ENCODE results near the gene REG4.

DNA sequence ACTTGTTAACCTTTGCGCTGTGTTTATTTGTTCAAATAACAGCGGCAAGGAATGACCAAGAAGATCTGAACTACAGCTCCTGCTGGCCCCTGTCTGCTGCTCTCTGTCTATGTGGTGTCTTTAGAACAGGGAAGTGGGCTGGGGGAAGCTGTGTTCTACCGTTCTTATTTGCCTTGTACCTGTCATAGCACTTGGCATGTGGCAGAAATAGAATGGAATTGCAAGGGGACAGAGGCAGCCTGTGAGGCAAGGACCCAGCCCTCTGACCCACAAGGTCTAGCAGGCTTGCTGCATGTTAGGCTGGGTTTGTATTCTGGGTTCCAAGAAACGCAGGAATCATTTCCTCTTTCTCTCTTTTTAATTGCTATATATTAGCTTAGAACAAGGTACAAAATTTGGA is 63.2 kb downstream of the REG4 start:
- no peak for TF ChIP-seq RARB (CRISPR knock-in tag; IDR thresholded peaks at IDR 0.05)
- TF ChIP-seq ESRRG (CRISPR knock-in tag; IDR thresholded peaks at IDR 0.05) = no peak
- TF ChIP-seq, protein P1, sequence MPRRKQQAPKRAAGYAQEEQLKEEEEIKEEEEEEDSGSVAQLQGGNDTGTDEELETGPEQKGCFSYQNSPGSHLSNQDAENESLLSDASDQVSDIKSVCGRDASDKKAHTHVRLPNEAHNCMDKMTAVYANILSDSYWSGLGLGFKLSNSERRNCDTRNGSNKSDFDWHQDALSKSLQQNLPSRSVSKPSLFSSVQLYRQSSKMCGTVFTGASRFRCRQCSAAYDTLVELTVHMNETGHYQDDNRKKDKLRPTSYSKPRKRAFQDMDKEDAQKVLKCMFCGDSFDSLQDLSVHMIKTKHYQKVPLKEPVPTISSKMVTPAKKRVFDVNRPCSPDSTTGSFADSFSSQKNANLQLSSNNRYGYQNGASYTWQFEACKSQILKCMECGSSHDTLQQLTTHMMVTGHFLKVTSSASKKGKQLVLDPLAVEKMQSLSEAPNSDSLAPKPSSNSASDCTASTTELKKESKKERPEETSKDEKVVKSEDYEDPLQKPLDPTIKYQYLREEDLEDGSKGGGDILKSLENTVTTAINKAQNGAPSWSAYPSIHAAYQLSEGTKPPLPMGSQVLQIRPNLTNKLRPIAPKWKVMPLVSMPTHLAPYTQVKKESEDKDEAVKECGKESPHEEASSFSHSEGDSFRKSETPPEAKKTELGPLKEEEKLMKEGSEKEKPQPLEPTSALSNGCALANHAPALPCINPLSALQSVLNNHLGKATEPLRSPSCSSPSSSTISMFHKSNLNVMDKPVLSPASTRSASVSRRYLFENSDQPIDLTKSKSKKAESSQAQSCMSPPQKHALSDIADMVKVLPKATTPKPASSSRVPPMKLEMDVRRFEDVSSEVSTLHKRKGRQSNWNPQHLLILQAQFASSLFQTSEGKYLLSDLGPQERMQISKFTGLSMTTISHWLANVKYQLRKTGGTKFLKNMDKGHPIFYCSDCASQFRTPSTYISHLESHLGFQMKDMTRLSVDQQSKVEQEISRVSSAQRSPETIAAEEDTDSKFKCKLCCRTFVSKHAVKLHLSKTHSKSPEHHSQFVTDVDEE (CRISPR knock-in tag; IDR thresholded peaks at IDR 0.05) = no peak
